Measurements from ENCODE around the gene DAPK2. TPM values are rescaled to one million over a fixed set of nuclear protein-coding genes. Genes with fewer than 3 reads are reported as not detected.

Gene DAPK2
- total and polyA plus RNA-seq, 2 donors (not counting 1 experiment from before 2014, with no cell fraction given) = 8.3 to 31.9 TPM

GRCh38 chr15:64089543-64090280 lies 43.4 kb upstream of the DAPK2 start:
- Mint-ChIP-seq H3K4me1 (peaks cover 56% of the 10 kb centered on the region), H3K27ac (peak overlapping the region; percentile 90), H3K9me3 (ENCODE audit: insufficient read depth) (no peaks in the 10 kb centered on the region), H3K4me3 (peak overlapping the region; percentile 72), H3K27me3 (no peaks in the 10 kb centered on the region)
- H3K4me3 ChIP-seq (ENCODE audit: control extremely low read depth in 1 of 5, extremely low read depth in 1 of 5, insufficient read depth in 1 of 5, low read depth in 2 of 5, low read length in 4 of 5) = peak overlapping the region in 4 of 5 experiments; percentile 0 to 50 (median 26)
- H3K27me3 ChIP-seq (replicated peaks in 1 of 4; ENCODE audit: control extremely low read depth in 1 of 4, control insufficient read depth in 3 of 4, insufficient read depth in 4 of 4, low read length in 3 of 4) = no peaks in the 10 kb centered on the region
- CTCF ChIA-PET = interaction anchor here (0.6 to 4.6 kb wide), 11 partner anchors 18 to 532 kb away, joined by 3 to 32 read pairs (median 5); partner anchors contain the start of gene DAPK2
- H3K4me1 ChIP-seq (ENCODE audit: control insufficient read depth in 2 of 2, insufficient read depth in 2 of 2, low read length in 2 of 2) = peaks cover 59 to 60% of the 10 kb centered on the region in 2 donors
- DNase-seq = peak; percentile 85
- ATAC-seq (ENCODE audit: low read depth) = peak; percentile 46
- H3K27ac ChIP-seq (ENCODE audit: low read length in 2 of 2) = peak overlapping the region; percentile 85 to 94
- peak overlapping the region; percentile 59 for H2AFZ ChIP-seq (ENCODE audit: insufficient read depth, low read depth, low read length, poor library complexity, severe bottlenecking)
- POLR2A ChIA-PET = interaction anchor here (0.6 to 1.6 kb wide), 7 partner anchors 9 to 902 kb away, joined by 3 to 6 read pairs (median 3); no protein-coding TSS in a partner anchor
- H3K9ac ChIP-seq (ENCODE audit: low read length) = peak overlapping the region; percentile 51
- intact Hi-C loops (cut with micrococcal nuclease) = loop anchor here (2.0 to 10.0 kb wide), 5 partner anchors 263 to 815 kb away; partner anchors contain the start of genes APH1B and USP3
- peaks cover 85% of the 10 kb centered on the region for H3K79me2 ChIP-seq (ENCODE audit: control insufficient read depth, insufficient read depth, low read length)
- H3K9me3 ChIP-seq (ENCODE audit: control extremely low read depth in 1 of 3, control insufficient read depth in 2 of 3, insufficient read depth in 1 of 3, low read length in 2 of 3) = no peaks in the 10 kb centered on the region
- TF ChIP-seq EZH2 (IDR thresholded peaks at IDR 0.05; ENCODE audit: borderline replicate concordance, insufficient read depth, low read depth, low read length, poor library complexity, severe bottlenecking) (no peak), CTCF (IDR thresholded peaks at IDR 0.05) (no peak)
- H3K36me3 ChIP-seq (replicated peaks in 1 of 2; ENCODE audit: control extremely low read depth in 1 of 2, control insufficient read depth in 1 of 2, extremely low read depth in 1 of 2, insufficient read depth in 2 of 2, low read length in 1 of 2) = peaks cover 5 to 19% of the 10 kb centered on the region in 2 experiments
- peak overlapping the region; percentile 66 for H3K4me2 ChIP-seq (replicated peaks; ENCODE audit: low read depth, low read length, poor library complexity, severe bottlenecking)
- H4K20me1 ChIP-seq (ENCODE audit: control insufficient read depth, insufficient read depth, low read length, poor library complexity, severe bottlenecking) = no peaks in the 10 kb centered on the region
- 36% methylated on average over 5 of the region's 12 CpGs for WGBS (ENCODE audit: insufficient coverage)

- POLR2A ChIA-PET = no interaction called here
- H4K20me1 ChIP-seq (ENCODE audit: control insufficient read depth, insufficient read depth, low read length, poor library complexity, severe bottlenecking) = peaks cover 10% of the 10 kb centered on the region
- Mint-ChIP-seq H3K27me3 (no peaks in the 10 kb centered on the region), H3K27ac (no peak overlapping the region), H3K4me1 (peaks cover 6% of the 10 kb centered on the region), H3K4me3 (no peak overlapping the region), H3K9me3 (ENCODE audit: insufficient read depth) (no peaks in the 10 kb centered on the region)
- WGBS (ENCODE audit: insufficient coverage) = 100% methylated on average over 1 of the region's 3 CpGs
- CTCF ChIA-PET = interaction anchor here (2.9 kb wide), 1 partner anchor 14 kb away, joined by 16 read pairs; no protein-coding TSS in a partner anchor
- TF ChIP-seq EZH2 (IDR thresholded peaks at IDR 0.05; ENCODE audit: borderline replicate concordance, insufficient read depth, low read depth, low read length, poor library complexity, severe bottlenecking) (no peak), CTCF (IDR thresholded peaks at IDR 0.05) (no peak)
- H2AFZ ChIP-seq (ENCODE audit: insufficient read depth, low read depth, low read length, poor library complexity, severe bottlenecking) = no peak overlapping the region
- ATAC-seq (ENCODE audit: low read depth) (no peak), DNase-seq (no peak)
- H3K9me3 ChIP-seq (ENCODE audit: control extremely low read depth in 1 of 3, control insufficient read depth in 2 of 3, insufficient read depth in 1 of 3, low read length in 2 of 3) = no peaks in the 10 kb centered on the region
- intact Hi-C loops (cut with micrococcal nuclease) = no loop called here
- no peak overlapping the region for H3K27ac ChIP-seq (ENCODE audit: low read length in 2 of 2)
- H3K79me2 ChIP-seq (ENCODE audit: control insufficient read depth, insufficient read depth, low read length) = peaks cover 75% of the 10 kb centered on the region
- peaks cover 0 to under 1% of the 10 kb centered on the region in 2 donors for H3K4me1 ChIP-seq (ENCODE audit: control insufficient read depth in 2 of 2, insufficient read depth in 2 of 2, low read length in 2 of 2)
- H3K27me3 ChIP-seq (replicated peaks in 1 of 4; ENCODE audit: control extremely low read depth in 1 of 4, control insufficient read depth in 3 of 4, insufficient read depth in 4 of 4, low read length in 3 of 4) = no peaks in the 10 kb centered on the region
- H3K36me3 ChIP-seq (replicated peaks in 1 of 2; ENCODE audit: control extremely low read depth in 1 of 2, control insufficient read depth in 1 of 2, extremely low read depth in 1 of 2, insufficient read depth in 2 of 2, low read length in 1 of 2) = peaks cover 2 to 57% of the 10 kb centered on the region in 2 experiments
- H3K4me2 ChIP-seq (replicated peaks; ENCODE audit: low read depth, low read length, poor library complexity, severe bottlenecking) = no peak overlapping the region
- no peak overlapping the region for H3K4me3 ChIP-seq (ENCODE audit: control extremely low read depth in 1 of 5, extremely low read depth in 1 of 5, insufficient read depth in 1 of 5, low read depth in 2 of 5, low read length in 4 of 5)
- H3K9ac ChIP-seq (ENCODE audit: low read length) = no peak overlapping the region
These were observed 36.5 kb upstream of the DAPK2 start for GRCh38 chr15:64082757-64083156.

All from B cell (primary cell).